Measurements from ENCODE around the gene PEX5.

The PEX5 gene

DNA sequence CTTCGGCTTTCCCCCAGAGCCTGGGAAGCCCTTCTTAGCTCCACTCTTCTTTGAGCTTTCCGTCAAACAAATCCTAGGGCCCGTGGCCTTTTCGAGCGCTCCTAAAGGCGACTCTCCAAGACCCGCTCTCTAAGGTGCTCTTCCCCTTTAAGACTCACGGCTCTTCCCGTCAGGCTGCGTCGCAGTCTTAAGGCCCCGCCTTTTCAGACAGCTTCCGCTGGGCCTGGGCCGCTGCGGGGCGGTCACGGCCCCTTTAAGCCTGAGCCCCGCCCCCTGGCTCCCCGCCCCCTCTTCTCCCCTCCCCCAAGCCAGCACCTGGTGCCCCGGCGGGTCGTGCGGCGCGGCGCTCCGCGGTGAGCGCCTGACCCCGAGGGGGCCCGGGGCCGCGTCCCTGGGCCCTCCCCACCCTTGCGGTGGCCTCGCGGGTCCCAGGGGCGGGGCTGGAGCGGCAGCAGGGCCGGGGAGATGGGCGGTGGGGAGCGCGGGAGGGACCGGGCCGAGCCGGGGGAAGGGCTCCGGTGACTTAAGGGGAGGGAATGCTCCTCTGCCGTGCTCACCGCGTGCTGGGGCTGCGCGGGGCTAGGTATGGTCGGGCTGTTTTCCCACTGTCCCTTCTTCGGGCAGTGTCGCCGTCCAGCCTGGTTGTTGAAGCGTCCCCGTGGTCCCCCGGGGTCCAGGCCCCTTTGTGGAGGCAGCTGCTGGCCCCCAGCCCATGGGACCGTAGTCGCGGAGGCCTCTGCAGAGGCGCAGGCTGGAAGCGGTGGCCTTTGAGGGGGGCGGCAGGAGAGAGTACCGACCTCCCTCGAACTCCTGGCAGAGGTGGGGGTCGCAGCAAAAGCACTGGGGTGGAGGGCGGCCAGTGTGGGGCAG, at the start of gene PEX5:
Gene PEX5, plus strand, starts transcription at position 289 of the 870 bp plus-strand sequence. CDS start 692 bp downstream, outside the sequence.
- DNase-seq (ENCODE audit: low read depth): peak; percentile 70

DNA sequence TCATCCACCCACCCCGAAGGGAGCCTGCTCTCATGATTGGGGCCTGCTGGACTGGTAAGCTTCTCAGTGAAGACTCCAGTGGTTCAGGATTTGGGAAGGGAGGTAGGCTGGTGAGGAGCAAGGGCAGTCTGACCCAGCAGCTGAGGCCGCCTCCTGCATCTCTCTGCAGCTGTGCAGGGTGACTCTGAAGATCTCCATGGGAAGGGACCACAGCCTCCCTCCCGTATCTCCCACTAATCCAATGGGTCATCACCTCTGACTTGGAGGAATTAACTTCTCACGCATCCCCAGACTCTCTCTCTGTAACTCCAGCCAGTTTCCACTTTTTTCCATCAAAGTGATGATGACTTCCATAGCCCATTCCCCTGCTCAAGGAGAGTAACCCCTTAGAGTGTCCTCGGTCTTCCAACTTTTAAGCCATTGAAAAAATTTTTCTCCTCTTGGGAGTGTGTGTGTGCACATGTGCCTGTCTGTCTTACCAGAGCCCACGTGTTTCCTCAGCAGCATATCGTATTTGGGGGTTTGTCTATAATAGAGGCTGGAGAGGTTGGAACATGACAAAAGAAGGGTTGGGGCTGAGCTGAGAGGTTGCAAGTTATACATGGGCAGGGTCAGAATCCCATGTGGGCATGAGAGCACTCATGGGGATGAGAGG, 48.0 kb upstream of the PEX5 start:
- DNase-seq (ENCODE audit: low read depth): no peak

- DNase-seq (ENCODE audit: low read depth): no peak
These were observed 47.3 kb upstream of the PEX5 start for GRCh38 chr12:7142056-7142644.

- DNase-seq (ENCODE audit: low read depth): no peak
These were observed 46.5 kb upstream of the PEX5 start for GRCh38 chr12:7142809-7143465.

DNA sequence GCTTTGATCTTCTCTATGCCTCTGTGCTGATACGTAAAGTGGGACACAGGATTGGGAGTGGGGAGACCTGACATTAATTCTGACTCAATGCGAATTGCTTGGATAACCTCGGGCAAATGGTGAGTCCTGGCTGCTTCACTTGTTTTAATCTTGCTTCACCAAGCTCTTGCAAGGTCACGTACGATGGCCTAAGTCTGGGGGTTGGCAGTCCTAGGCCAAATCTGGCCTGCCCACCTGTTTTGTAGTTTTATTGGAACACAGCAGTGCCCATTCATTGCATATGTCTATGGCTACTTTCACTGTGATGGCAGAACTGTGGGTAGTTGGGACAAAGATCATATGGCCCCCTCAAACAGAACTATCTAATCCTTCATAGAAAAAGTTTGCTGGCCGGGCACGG, 45.9 kb upstream of the PEX5 start:
- DNase-seq (ENCODE audit: low read depth): no peak

DNA sequence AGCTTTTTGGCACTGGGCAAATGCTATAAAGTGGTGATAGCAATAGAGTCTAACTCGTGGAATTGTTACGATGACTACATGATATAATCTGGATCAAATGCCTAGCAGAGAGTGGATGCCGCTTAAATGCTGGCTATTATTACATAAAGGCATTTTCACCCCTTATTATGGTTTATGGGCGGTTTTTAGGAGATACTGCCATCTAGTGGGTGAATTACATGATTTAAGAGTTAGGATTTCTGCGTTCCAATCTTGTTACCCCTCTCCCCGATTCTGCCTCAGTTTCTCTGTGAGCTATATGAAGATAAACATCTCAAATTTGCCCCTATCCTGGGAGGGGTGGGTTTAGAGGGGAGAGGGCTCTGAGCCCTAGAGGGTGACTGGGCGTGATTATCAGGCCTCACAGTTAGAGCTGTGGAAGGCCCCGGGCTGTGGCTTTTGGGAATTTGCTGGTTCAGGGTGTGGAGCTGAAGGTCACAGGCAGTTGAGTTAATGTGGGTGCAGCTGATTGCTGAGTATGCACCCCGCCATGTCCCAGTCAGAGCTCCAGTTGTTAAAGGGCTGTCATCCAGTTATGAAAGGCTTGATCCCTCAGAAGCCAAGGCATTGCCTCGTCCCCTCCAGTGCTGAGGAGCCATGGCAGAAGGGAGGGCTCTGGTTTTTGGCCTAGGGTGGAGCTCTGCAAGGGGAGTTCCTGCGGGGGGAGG, 44.9 kb upstream of the PEX5 start:
- DNase-seq (ENCODE audit: low read depth): no peak

DNA sequence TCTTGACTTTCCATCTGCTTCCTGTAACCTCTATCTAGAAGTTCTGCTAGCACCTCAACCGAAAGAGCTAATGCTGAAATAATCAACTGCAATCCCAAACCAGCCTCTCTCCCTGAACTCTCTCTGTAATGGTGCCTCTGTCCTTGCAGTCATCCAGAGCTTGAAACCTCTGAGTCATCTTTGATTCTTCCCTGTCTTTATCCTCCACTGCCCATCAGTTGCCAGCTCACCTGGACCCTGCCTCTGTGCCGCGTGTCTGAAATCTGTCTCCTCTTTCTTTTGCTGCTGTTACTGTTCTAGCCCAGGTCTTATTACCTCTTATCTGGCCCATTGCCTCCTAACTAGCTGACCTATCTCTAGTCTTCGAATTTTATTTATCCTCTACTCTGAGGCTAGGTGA, 43.8 kb upstream of the PEX5 start:
- no peak for DNase-seq (ENCODE audit: low read depth)

DNA sequence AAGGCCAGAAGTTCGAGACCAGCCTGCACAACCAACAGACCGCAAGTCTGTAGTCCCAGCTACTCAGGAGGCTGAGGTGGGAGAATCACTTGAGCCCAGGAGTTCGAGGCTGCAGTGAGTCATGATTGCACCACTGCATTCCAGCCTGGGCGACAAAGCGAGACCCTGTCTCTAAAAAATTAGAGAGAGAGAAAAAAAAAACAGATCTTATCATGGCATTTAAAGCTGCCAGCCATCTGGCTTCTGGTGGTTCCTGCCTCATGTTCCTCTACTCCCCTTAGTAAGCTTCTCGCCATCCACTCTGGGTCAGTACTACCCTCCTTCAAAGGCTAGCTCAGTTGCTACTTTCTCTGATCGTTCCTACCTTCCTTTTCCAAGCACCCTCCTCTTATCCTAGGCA, 43.3 kb upstream of the PEX5 start:
- no peak for DNase-seq (ENCODE audit: low read depth)

GRCh38 chr12:7146906-7147305, 42.6 kb upstream of the PEX5 start:
- no peak for DNase-seq (ENCODE audit: low read depth)

DNA sequence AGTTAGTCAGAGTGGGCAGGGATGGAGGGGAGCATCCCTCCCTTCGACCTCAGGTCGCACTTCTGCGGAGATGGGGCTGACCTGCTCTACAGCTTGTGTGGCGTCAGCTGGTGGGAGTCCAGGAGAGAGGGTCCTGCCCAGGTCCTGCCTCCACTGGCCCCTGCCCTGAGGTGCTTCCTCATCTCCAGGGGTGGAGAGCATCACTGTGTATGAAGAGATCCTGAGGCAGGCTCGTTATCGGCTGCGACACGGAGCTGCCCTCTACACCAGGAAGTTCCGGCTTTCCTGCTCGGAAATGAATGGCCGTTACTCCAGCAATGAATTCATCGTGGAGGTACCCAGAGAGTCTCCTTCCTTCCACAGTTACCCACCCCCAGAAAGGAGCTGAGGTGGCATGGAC, 39.1 kb upstream of the PEX5 start:
- DNase-seq (ENCODE audit: low read depth): no peak

DNA sequence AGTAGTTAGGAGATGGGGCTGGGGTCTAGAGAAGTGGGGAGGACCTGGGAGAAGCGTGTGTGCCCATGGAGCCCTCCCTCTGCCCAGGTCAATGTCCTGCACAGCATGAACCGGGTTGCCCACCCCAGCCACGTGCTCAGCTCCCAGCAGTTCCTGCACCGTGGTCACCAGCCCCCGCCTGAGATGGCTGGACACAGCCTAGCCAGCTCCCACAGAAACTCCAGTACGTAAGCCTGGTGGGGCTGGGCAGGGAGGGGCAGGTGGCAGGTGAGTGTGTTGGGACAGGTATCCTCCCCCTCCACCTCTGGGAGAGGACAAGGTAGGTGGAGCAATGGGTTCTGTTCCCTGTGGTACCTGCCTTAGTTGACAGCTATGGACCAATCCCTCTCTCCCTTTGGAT, 38.6 kb upstream of the PEX5 start:
- DNase-seq (ENCODE audit: low read depth): no peak

- no peak for DNase-seq (ENCODE audit: low read depth)
These were observed 38.0 kb upstream of the PEX5 start for GRCh38 chr12:7151532-7151931.

- DNase-seq (ENCODE audit: low read depth): no peak
These were observed 36.7 kb upstream of the PEX5 start for GRCh38 chr12:7152818-7153217.

DNA sequence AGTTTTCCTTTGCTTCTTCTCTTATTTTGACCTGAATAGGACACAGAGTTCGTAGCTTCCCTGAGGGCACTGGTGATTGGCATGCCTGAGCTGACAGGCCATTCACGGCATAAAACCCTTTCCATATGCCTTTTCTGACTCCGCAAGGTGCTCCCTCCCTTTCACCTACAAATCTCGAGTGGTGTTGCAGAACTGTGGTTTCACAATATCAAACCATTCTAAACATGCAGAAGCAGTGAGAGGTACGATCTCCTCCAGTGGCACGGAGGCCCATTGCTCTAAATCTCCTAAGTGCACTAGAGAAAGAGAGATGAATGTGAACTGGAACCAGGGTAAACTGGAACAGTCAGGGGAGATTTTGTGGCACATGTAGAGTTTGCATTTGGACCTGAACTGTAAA, 35.4 kb upstream of the PEX5 start:
- DNase-seq (ENCODE audit: low read depth): no peak

DNA sequence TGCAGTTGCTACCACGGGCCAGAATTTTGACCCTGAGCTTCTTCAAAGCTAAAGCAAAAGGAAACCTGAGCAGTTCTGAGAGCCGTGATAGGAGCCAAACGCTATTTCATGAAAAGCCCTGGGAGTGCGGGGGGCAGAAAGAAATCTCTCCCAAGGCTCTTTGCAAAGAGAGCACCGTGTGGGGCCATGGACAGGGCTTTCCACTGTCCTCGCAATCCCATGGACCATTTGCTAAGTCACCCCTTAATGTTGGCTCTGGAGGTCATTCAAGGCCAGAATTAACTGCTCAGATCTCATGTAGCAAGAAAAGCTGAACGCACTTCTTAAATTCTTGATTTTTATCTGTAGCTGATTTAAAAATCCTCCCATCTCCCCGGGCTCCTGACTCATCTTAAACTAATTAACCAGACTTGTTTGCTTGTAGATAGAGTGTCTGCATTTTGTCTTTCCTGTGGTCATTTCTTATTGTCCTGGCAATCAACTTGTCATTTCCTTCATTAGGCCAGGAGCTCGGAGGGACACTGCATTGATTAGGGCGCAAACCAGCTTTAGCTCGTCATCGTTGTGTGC, 34.5 kb upstream of the PEX5 start:
- no peak for DNase-seq (ENCODE audit: low read depth)

GRCh38 chr12:7155471-7156034, 33.9 kb upstream of the PEX5 start:
- no peak for DNase-seq (ENCODE audit: low read depth)

GRCh38 chr12:7156259-7157197, 33.0 kb upstream of the PEX5 start:
- no peak for DNase-seq (ENCODE audit: low read depth)

DNA sequence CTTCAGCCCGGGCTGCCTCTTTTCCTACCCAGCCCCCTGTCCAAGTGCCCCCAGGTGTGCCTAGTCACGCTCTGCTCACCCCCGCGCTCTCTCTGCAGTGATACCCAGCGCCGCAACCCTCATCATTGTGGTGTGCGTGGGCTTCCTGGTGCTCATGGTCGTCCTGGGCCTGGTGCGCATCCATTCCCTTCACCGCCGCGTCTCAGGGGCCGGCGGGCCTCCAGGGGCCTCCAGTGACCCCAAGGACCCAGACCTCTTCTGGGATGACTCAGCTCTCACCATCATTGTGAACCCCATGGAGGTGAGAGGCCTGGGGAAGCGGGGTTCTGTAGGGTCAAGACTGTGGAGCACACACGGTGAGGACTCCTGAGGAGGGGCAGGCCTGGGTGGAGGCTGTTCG, 32.1 kb upstream of the PEX5 start:
- DNase-seq (ENCODE audit: low read depth): no peak

DNA sequence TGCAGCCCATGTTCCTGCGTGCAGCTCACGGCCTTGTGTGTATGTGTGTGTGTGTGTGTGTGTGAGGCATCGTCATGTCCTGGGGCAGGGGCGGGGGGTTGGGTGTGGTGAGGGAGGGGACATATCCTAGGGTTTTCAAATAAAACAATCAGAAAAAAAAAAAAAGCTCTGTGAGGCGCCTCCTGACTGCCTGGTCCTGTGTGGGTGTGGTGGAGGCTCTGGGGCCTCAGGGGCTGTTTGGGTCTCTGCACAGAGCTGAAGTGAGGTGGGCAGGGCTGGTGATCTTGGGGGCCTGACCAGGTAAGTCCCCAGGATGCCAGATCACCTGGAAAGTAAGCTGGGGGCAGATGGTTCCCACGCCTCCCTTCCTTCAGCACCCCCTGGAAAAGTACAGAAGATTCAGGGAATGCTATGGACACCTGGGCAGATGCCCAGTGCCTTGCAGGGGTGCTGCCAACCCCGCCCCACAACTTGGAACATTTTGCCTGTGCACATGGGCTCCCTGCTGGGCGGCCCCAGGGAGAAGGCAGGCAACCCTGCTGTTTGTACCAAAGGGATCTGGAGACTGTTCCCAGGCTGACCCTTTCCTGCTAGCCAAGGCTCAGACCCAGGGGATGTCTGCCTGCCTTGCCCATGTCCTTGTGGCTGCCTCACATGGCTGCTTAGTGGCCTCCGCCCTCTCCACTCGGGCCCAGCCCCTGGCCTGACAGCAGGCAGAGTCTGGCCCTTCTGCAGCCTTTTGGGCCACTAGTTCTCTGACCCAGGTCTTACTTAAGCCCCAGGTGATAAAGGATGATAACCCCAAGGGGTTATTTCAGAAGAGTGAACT, 30.5 kb upstream of the PEX5 start:
- DNase-seq (ENCODE audit: low read depth): no peak

All from non-pigmented ciliary epithelial cell (primary cell).